GM12878 (cell line): ENCODE measurements around the gene EEF2K. TPM values are rescaled to one million over a fixed set of nuclear protein-coding genes. Genes with fewer than 3 reads are reported as not detected.

Source experiments
- BCLAF1 ChIP-seq: fragments of 450-650 bp; IDR thresholded peaks from 2 replicates; pipeline ENCODE4 v1.6.1; 2017; ENCODE audit warnings: antibody characterized with exemption, mild to moderate bottlenecking, moderate library complexity
- BHLHE40 ChIP-seq, 2 experiments: fragments of 450-650 bp in 1 of 2; IDR thresholded peaks; 2 replicates each; pipeline ENCODE4 v1.6.1; 2011 to 2017; ENCODE audit warnings: low read depth in 2 of 2, borderline replicate concordance in 1 of 2, improper control_type of control experiment in 1 of 2, low read length in 1 of 2, mild to moderate bottlenecking in 1 of 2
- IKZF1 ChIP-seq: fragments of 450-650 bp; conservative IDR thresholded peaks from 2 replicates; pipeline ENCODE4 v1.6.1; 2017; ENCODE audit warnings: antibody characterized with exemption, mild to moderate bottlenecking
- MYB ChIP-seq: fragments of 150-350 bp; IDR thresholded peaks from 2 replicates; pipeline ENCODE4 v1.6.1; 2014; ENCODE audit warnings: mild to moderate bottlenecking, low read depth, low read length, borderline replicate concordance
- SKIL ChIP-seq: fragments of 450-650 bp; IDR thresholded peaks from 2 replicates; pipeline ENCODE4 v1.6.1; 2017; ENCODE audit warnings: mild to moderate bottlenecking, low read depth, inconsistent platforms; ENCODE audit not compliant: poor library complexity, severe bottlenecking
- SMARCA5 ChIP-seq: fragments of 450-650 bp; IDR thresholded peaks from 2 replicates; pipeline ENCODE4 v1.6.1; 2017; ENCODE audit warnings: mild to moderate bottlenecking
- YY1 ChIP-seq: IDR thresholded peaks from 2 replicates; pipeline ENCODE4 v1.6.1; 2011; ENCODE audit warnings: low read depth, mild to moderate bottlenecking, low read length
- ZNF207 ChIP-seq: fragments of 450-650 bp; IDR thresholded peaks from 2 replicates; pipeline ENCODE4 v1.6.1; 2014; ENCODE audit warnings: antibody characterized with exemption, mild to moderate bottlenecking, borderline replicate concordance
- ZNF217 ChIP-seq: fragments of 450-650 bp; IDR thresholded peaks from 2 replicates; pipeline ENCODE4 v1.6.1; 2017; ENCODE audit warnings: antibody characterized with exemption, mild to moderate bottlenecking
- polyA plus RNA-seq, 11 experiments: library from polyadenylated mRNA; depleted of rRNA in 4 of 11; unstranded in 6 of 11; stranded (reverse) in 5 of 11; fragments of >200 nt; fragmentation: Nextera tagmentation in 4 of 11; fragmentation: Illumina TruSeq in 1 of 11; extraction: Ambion mirVana in 4 of 11; extraction: Trizol in 1 of 11; gene quantifications; 1 replicate in 1 of 11; 2 replicates in 10 of 11; pipeline versions ENCODE4 v1.2.1 to v1.2.3, GENCODE V29; 2011 to 2016; ENCODE audit warnings: inconsistent platforms in 2 of 11, missing spikeins in 2 of 11, low read depth in 1 of 11
- total RNA-seq, 4 experiments: library from RNA; depleted of rRNA in 3 of 4; stranded (reverse); fragments of >200 nt in 3 of 4; fragmentation: Illumina TruSeq in 1 of 4; extraction: Trizol in 1 of 4; gene quantifications; 2 replicates each; pipeline versions ENCODE4 v1.2.1 to v1.2.3, GENCODE V29; 2013 to 2021
- TF ChIP-seq, protein P1 (sequence below): fragments of 450-650 bp; formaldehyde crosslinking; IDR thresholded peaks from 2 replicates; pipeline ENCODE4 v1.4.0; 2022; ENCODE audit warnings: mild to moderate bottlenecking, moderate library complexity
- TF ChIP-seq, protein P2 (sequence below), 3 experiments: IDR thresholded peaks in 2 of 3; conservative IDR thresholded peaks in 1 of 3; 2 replicates each; pipeline ENCODE4 v1.5.1; 2011; ENCODE audit warnings: low read depth in 3 of 3, low read length in 3 of 3, mild to moderate bottlenecking in 3 of 3, control low read depth in 2 of 3, moderate library complexity in 2 of 3, inconsistent platforms in 1 of 3, mixed read lengths in 1 of 3; ENCODE audit not compliant: control insufficient read depth in 2 of 3, insufficient read depth in 1 of 3; ENCODE audit errors: extremely low read depth in 1 of 3
- TF ChIP-seq, protein P3 (sequence below): fragments of 450-650 bp; IDR thresholded peaks from 2 replicates; pipeline ENCODE4 v1.6.1; 2017; ENCODE audit warnings: low read depth, mild to moderate bottlenecking, moderate library complexity

The EEF2K gene
- total and polyA plus RNA-seq, 10 of the 15 experiments (the other 5 are each of a cell fraction or from before 2014, with no cell fraction given) = 2.0 to 29.6 (median 12.2) TPM

- TF ChIP-seq, protein P1, sequence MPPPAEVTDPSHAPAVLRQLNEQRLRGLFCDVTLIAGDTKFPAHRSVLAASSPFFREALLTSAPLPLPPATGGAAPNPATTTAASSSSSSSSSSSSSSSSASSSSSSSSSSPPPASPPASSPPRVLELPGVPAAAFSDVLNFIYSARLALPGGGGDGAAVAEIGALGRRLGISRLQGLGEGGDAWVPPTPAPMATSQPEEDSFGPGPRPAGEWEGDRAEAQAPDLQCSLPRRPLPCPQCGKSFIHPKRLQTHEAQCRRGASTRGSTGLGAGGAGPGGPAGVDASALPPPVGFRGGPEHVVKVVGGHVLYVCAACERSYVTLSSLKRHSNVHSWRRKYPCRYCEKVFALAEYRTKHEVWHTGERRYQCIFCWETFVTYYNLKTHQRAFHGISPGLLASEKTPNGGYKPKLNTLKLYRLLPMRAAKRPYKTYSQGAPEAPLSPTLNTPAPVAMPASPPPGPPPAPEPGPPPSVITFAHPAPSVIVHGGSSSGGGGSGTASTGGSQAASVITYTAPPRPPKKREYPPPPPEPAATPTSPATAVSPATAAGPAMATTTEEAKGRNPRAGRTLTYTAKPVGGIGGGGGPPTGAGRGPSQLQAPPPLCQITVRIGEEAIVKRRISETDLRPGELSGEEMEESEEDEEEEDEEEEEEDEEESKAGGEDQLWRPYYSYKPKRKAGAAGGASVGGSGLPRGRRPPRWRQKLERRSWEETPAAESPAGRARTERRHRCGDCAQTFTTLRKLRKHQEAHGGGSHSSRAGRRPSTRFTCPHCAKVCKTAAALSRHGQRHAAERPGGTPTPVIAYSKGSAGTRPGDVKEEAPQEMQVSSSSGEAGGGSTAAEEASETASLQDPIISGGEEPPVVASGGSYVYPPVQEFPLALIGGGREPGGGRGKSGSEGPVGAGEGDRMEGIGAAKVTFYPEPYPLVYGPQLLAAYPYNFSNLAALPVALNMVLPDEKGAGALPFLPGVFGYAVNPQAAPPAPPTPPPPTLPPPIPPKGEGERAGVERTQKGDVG (CRISPR knock-in tag) = no peak
- TF ChIP-seq IKZF1 (peak; percentile 79), BCLAF1 (no peak), SKIL (peak; percentile 34), ZNF217 (peak; percentile 4; the same call in 1 of the 2 replicates), SMARCA5 (peak; percentile 83; the same call in 1 of the 2 replicates), YY1 (0 out of 2 replicates have a peak, but pooled peaks have one; percentile 36), BHLHE40 (IDR thresholded peaks at IDR 0.05; ENCODE audit: borderline replicate concordance in 1 of 2, low read depth in 2 of 2, low read length in 1 of 2) (0 out of 4 replicates have a peak, but pooled peaks of 1 of the 2 experiments have one; percentile 7), ZNF207 (0 out of 2 replicates have a peak, but pooled peaks have one; percentile 43), MYB (no peak)
- TF ChIP-seq, protein P2, sequence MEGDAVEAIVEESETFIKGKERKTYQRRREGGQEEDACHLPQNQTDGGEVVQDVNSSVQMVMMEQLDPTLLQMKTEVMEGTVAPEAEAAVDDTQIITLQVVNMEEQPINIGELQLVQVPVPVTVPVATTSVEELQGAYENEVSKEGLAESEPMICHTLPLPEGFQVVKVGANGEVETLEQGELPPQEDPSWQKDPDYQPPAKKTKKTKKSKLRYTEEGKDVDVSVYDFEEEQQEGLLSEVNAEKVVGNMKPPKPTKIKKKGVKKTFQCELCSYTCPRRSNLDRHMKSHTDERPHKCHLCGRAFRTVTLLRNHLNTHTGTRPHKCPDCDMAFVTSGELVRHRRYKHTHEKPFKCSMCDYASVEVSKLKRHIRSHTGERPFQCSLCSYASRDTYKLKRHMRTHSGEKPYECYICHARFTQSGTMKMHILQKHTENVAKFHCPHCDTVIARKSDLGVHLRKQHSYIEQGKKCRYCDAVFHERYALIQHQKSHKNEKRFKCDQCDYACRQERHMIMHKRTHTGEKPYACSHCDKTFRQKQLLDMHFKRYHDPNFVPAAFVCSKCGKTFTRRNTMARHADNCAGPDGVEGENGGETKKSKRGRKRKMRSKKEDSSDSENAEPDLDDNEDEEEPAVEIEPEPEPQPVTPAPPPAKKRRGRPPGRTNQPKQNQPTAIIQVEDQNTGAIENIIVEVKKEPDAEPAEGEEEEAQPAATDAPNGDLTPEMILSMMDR (IDR thresholded peaks at IDR 0.05 in 2 of 3, conservative IDR thresholded peaks at IDR 0.05 in 1 of 3; ENCODE audit: control insufficient read depth in 2 of 3, extremely low read depth in 1 of 3, insufficient read depth in 1 of 3, low read depth in 3 of 3, low read length in 3 of 3) = peak; percentile 82 to 95 (median 90); a peak in 5 of 6 replicates
- TF ChIP-seq, protein P3, sequence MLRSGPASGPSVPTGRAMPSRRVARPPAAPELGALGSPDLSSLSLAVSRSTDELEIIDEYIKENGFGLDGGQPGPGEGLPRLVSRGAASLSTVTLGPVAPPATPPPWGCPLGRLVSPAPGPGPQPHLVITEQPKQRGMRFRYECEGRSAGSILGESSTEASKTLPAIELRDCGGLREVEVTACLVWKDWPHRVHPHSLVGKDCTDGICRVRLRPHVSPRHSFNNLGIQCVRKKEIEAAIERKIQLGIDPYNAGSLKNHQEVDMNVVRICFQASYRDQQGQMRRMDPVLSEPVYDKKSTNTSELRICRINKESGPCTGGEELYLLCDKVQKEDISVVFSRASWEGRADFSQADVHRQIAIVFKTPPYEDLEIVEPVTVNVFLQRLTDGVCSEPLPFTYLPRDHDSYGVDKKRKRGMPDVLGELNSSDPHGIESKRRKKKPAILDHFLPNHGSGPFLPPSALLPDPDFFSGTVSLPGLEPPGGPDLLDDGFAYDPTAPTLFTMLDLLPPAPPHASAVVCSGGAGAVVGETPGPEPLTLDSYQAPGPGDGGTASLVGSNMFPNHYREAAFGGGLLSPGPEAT = peak; percentile 70; the same call in 1 of the 2 replicates
These were observed 17.3 kb upstream of the EEF2K start (continued) for GRCh38 chr16:22188595-22189442.
